Measurements from ENCODE around the gene TRIP4. TPM values are rescaled to one million over a fixed set of nuclear protein-coding genes. Genes with fewer than 3 reads are reported as not detected.
A peak's percentile ranks its signal among the peaks of the same experiment; 100 is the strongest.

Gene TRIP4
- total and polyA plus RNA-seq, 9 of the 15 experiments (the other 6 are each of a cell fraction or from before 2014, with no cell fraction given) = 7.6 to 23.3 (median 16.7) TPM

DNA sequence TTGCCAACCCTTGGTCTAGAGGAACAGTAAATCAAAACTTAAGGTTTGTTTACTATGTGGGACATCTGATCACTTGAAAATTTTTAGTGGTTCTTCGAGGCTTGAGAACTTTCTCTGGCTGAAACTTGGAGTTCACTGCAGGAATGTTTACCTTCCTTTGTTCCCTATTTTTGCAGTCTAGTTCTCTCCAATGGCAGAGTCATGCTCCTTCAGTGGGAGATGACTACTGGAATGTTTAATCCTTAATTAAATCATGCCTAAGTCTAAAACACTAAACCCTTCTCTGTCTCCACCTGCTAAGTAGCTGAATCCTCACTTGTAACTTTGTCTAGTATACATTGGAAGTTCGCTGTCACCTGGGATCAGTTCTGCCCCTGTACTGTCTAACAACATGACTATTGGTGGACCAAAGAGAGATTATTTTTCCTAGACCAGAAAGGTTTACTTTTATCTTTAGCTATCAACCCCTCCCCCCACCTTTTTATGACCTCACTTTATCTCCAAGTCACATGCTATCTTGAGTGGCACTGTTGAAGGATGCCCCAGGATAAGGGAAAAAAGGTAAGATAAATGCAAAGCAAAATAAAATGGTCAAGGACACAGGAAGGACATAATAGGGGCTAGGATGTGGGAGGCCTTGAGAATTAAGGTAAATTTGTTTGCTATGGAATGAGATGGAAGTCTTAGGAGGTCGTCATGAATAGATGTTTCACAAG is 71.6 kb downstream of the TRIP4 start (continued):
- TF ChIP-seq NKRF (IDR thresholded peaks at IDR 0.05; ENCODE audit: borderline replicate concordance) (no peak), RAD51 (IDR thresholded peaks at IDR 0.05; ENCODE audit: borderline replicate concordance, low read depth) (peak; percentile 28; the same call in 1 of the 2 replicates), VEZF1 (CRISPR knock-in tag; IDR thresholded peaks at IDR 0.05) (peak; percentile 40; the same call in 1 of the 2 replicates), ATF1 (CRISPR knock-in tag; IDR thresholded peaks at IDR 0.05) (no peak), ATF1 (tag; IDR thresholded peaks at IDR 0.05) (peak; percentile 9; the same call in 1 of the 2 replicates), PKNOX1 (IDR thresholded peaks at IDR 0.05) (peak; percentile 78), JUNB (CRISPR knock-in tag; conservative IDR thresholded peaks at IDR 0.05) (no peak), PHF20 (IDR thresholded peaks at IDR 0.05; ENCODE audit: partially characterized antibody) (no peak), ATF7 (IDR thresholded peaks at IDR 0.05) (peak; percentile 87), DPF2 (IDR thresholded peaks at IDR 0.05) (peak; percentile 80), MCM5 (IDR thresholded peaks at IDR 0.05; ENCODE audit: low read depth) (no peak), CCNT2 (IDR thresholded peaks at IDR 0.05; ENCODE audit: borderline replicate concordance, extremely low read depth, insufficient read length, low read depth, low read length) (peak; percentile 23), RNF219 (CRISPR knock-in tag; IDR thresholded peaks at IDR 0.05) (no peak), LEF1 (IDR thresholded peaks at IDR 0.05) (0 out of 2 replicates have a peak, but pooled peaks have one; percentile 22)
- TF ChIP-seq, protein P1, sequence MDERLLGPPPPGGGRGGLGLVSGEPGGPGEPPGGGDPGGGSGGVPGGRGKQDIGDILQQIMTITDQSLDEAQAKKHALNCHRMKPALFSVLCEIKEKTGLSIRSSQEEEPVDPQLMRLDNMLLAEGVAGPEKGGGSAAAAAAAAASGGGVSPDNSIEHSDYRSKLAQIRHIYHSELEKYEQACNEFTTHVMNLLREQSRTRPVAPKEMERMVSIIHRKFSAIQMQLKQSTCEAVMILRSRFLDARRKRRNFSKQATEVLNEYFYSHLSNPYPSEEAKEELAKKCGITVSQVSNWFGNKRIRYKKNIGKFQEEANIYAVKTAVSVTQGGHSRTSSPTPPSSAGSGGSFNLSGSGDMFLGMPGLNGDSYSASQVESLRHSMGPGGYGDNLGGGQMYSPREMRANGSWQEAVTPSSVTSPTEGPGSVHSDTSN (CRISPR knock-in tag; IDR thresholded peaks at IDR 0.05; ENCODE audit: low read depth) = no peak
- TF ChIP-seq, protein P1 (tag; conservative IDR thresholded peaks at IDR 0.05; ENCODE audit: low read depth) = peak; percentile 70; the same call in 1 of the 2 replicates
- TF ChIP-seq, protein P2, sequence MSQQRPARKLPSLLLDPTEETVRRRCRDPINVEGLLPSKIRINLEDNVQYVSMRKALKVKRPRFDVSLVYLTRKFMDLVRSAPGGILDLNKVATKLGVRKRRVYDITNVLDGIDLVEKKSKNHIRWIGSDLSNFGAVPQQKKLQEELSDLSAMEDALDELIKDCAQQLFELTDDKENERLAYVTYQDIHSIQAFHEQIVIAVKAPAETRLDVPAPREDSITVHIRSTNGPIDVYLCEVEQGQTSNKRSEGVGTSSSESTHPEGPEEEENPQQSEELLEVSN (IDR thresholded peaks at IDR 0.05; ENCODE audit: borderline replicate concordance in 1 of 2, extremely low read depth in 1 of 2, insufficient read depth in 1 of 2, insufficient read length in 1 of 2, low read depth in 1 of 2, low read length in 1 of 2, poor library complexity in 1 of 2, severe bottlenecking in 1 of 2) = no peak

Data from K562 (cell line).